Esophagus muscularis mucosa (tissue), 3 donors: ENCODE results near the gene WDR20.
"Not testable (repeated sequence)": the region's sequence is repeated elsewhere in the genome, so short reads cannot be mapped to it uniquely, and the experiment has no call there.

ENCODE experiments used
- POLR2A ChIP-seq: fragments of 450-650 bp; IDR thresholded peaks from one replicate; pipeline ENCODE4 v1.6.1; 2017; ENCODE audit warnings: antibody characterized with exemption, moderate library complexity, mild to moderate bottlenecking, low read depth
- POLR2AphosphoS5 ChIP-seq, 2 donors: sonication (generic); formaldehyde crosslinking; IDR thresholded peaks; one replicate each; pipeline ENCODE4 v1.6.1; 2017; ENCODE audit warnings: antibody characterized with exemption in 2 of 2
- TF ChIP-seq, protein P1 (sequence below), 3 experiments: fragments of 200-600 bp in 2 of 3; fragments of 450-650 bp in 1 of 3; sonication (generic) in 2 of 3; IDR thresholded peaks; one replicate each; pipeline ENCODE4 v1.5.1; 2017 to 2019; ENCODE audit warnings: antibody characterized with exemption in 3 of 3, mild to moderate bottlenecking in 2 of 3, moderate library complexity in 1 of 3

DNA sequence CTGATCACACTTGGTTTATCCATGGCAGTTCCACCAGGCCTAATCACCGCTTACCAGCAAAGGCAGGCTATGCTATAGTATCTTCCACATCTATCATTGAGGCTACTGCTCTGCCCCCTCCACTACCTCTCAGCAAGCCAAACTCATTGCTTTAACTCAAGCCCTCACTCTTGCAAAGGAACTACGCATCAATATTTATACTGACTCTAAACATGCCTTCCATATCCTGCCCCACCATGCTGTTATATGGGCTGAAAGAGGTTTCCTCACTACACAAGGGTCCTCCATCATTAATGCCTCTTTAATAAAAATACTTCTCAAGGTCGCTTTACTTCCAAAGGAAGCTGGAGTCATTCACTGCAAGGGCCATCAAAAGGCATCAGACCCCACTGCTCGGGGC lies 104.1 kb downstream of the WDR20 start:
- TF ChIP-seq, protein P1, sequence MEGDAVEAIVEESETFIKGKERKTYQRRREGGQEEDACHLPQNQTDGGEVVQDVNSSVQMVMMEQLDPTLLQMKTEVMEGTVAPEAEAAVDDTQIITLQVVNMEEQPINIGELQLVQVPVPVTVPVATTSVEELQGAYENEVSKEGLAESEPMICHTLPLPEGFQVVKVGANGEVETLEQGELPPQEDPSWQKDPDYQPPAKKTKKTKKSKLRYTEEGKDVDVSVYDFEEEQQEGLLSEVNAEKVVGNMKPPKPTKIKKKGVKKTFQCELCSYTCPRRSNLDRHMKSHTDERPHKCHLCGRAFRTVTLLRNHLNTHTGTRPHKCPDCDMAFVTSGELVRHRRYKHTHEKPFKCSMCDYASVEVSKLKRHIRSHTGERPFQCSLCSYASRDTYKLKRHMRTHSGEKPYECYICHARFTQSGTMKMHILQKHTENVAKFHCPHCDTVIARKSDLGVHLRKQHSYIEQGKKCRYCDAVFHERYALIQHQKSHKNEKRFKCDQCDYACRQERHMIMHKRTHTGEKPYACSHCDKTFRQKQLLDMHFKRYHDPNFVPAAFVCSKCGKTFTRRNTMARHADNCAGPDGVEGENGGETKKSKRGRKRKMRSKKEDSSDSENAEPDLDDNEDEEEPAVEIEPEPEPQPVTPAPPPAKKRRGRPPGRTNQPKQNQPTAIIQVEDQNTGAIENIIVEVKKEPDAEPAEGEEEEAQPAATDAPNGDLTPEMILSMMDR (IDR thresholded peaks at IDR 0.05): not testable (repeated sequence)
- TF ChIP-seq POLR2AphosphoS5 (IDR thresholded peaks at IDR 0.05); POLR2A: not testable (repeated sequence)
